Measurements from ENCODE around the gene UBQLNL. TPM values are rescaled to one million over a fixed set of nuclear protein-coding genes. Genes with fewer than 3 reads are reported as not detected.

Gene UBQLNL
- polyA plus RNA-seq, 2 donors, result 0.15 to 0.49 TPM

GRCh38 chr11:5541427-5541826 is 24.9 kb upstream of the UBQLNL start:
- no peaks in the 10 kb centered on the region for H3K27me3 ChIP-seq (ENCODE audit: control insufficient read depth in 1 of 2, insufficient read depth in 2 of 2, low read length in 2 of 2)
- H3K4me3 ChIP-seq (ENCODE audit: low read depth in 1 of 2, low read length in 2 of 2), result no peak overlapping the region
- H3K27ac ChIP-seq (ENCODE audit: low read depth in 2 of 2, low read length in 1 of 2), result no peak overlapping the region
- H3K36me3 ChIP-seq (ENCODE audit: control insufficient read depth in 2 of 2, insufficient read depth in 2 of 2, low read length in 1 of 2), result no peaks in the 10 kb centered on the region
- WGBS, 2 donors, result 24 to 45% methylated on average over 1 of the region's 1 CpG
- H3K4me1 ChIP-seq (ENCODE audit: control insufficient read depth in 2 of 2, insufficient read depth in 2 of 2, low read length in 1 of 2), result no peaks in the 10 kb centered on the region
- no peaks in the 10 kb centered on the region for H3K9me3 ChIP-seq (ENCODE audit: control insufficient read depth in 2 of 2, insufficient read depth in 1 of 2, low read depth in 1 of 2, low read length in 1 of 2)

DNA sequence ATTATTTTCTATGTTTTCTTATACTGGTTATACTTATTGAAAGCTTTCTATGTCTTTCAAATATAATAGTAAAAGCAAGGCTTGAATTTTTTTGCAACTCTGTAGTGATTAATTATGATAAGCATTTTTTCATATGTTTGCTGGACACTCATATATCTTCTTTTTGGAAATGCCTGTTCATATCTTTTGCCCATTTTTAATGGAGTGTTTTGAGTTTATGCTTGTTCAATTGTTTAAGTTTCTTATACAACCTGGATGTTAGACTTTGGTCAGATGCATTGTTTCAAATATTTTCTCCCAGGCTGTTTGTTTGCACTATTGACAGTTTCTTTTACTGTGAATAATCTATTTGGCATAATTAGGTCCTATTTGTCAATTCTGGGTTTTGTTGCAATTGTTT is 20.0 kb upstream of the UBQLNL start:
- Histone ChIP-seq H3K4me1 (ENCODE audit: control insufficient read depth in 2 of 2, insufficient read depth in 2 of 2, low read length in 1 of 2) (no peaks in the 10 kb centered on the region), H3K4me3 (ENCODE audit: low read depth in 1 of 2, low read length in 2 of 2) (no peak overlapping the region), H3K9me3 (ENCODE audit: control insufficient read depth in 2 of 2, insufficient read depth in 1 of 2, low read depth in 1 of 2, low read length in 1 of 2) (no peaks in the 10 kb centered on the region), H3K27me3 (ENCODE audit: control insufficient read depth in 1 of 2, insufficient read depth in 2 of 2, low read length in 2 of 2) (no peaks in the 10 kb centered on the region), H3K27ac (ENCODE audit: low read depth in 2 of 2, low read length in 1 of 2) (no peak overlapping the region), H3K36me3 (ENCODE audit: control insufficient read depth in 2 of 2, insufficient read depth in 2 of 2, low read length in 1 of 2) (no peaks in the 10 kb centered on the region)

- WGBS, 2 donors, result 63 to 74% methylated on average over 1 of the region's 1 CpG
- H3K27me3 ChIP-seq (ENCODE audit: control insufficient read depth in 1 of 2, insufficient read depth in 2 of 2, low read length in 2 of 2), result no peaks in the 10 kb centered on the region
- no peaks in the 10 kb centered on the region for H3K9me3 ChIP-seq (ENCODE audit: control insufficient read depth in 2 of 2, insufficient read depth in 1 of 2, low read depth in 1 of 2, low read length in 1 of 2)
- H3K36me3 ChIP-seq (ENCODE audit: control insufficient read depth in 2 of 2, insufficient read depth in 2 of 2, low read length in 1 of 2), result no peaks in the 10 kb centered on the region
- H3K27ac ChIP-seq (ENCODE audit: low read depth in 2 of 2, low read length in 1 of 2), result no peak overlapping the region
- H3K4me1 ChIP-seq (ENCODE audit: control insufficient read depth in 2 of 2, insufficient read depth in 2 of 2, low read length in 1 of 2), result no peaks in the 10 kb centered on the region
- no peak overlapping the region for H3K4me3 ChIP-seq (ENCODE audit: low read depth in 1 of 2, low read length in 2 of 2)
These were observed 17.5 kb upstream of the UBQLNL start for GRCh38 chr11:5534046-5534445.

DNA sequence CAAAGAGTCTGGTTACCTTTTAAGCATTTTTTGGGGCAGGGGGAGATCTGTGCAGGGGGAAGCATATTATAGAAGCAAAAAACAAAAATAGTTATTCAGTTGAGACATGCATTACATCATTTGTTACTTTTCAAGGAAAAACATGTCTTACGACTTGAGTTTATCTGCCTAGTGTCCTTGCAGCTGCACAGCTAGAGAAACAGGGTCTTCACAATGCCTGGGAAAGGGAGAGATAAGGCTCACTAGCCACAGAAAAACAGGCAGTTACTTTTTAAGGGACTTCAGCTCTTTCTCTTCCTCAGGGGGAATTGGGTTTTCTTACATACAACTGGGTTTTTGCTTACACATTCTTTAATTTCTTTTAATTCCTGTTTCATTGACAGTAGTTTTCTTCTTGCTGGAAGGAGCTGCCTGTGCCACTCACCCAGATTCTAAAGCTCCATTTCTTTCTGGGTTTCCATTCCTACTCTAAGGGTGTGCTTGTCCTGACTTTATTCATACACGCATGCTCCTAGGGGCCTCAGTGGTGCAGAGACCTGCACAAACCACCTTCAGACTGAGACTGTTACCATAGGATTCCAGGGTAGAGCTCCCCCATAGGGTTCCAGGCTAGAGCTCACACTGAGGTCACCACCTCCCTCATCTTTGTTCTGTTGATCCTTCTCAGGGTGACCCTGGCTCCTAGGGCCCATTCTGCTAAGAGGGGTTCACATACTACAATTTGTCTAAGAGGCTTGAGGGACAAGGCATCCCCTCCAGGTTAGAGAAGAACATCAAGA is 14.7 kb upstream of the UBQLNL start:
- WGBS, 2 donors, result 67 to 75% methylated on average over 2 of the region's 2 CpGs
- Histone ChIP-seq H3K36me3 (ENCODE audit: control insufficient read depth in 2 of 2, insufficient read depth in 2 of 2, low read length in 1 of 2) (no peaks in the 10 kb centered on the region), H3K4me1 (ENCODE audit: control insufficient read depth in 2 of 2, insufficient read depth in 2 of 2, low read length in 1 of 2) (no peaks in the 10 kb centered on the region), H3K4me3 (ENCODE audit: low read depth in 1 of 2, low read length in 2 of 2) (no peak overlapping the region), H3K27ac (ENCODE audit: low read depth in 2 of 2, low read length in 1 of 2) (no peak overlapping the region), H3K9me3 (ENCODE audit: control insufficient read depth in 2 of 2, insufficient read depth in 1 of 2, low read depth in 1 of 2, low read length in 1 of 2) (peaks cover 0 to 3% of the 10 kb centered on the region in 2 donors), H3K27me3 (ENCODE audit: control insufficient read depth in 1 of 2, insufficient read depth in 2 of 2, low read length in 2 of 2) (no peaks in the 10 kb centered on the region)

DNA sequence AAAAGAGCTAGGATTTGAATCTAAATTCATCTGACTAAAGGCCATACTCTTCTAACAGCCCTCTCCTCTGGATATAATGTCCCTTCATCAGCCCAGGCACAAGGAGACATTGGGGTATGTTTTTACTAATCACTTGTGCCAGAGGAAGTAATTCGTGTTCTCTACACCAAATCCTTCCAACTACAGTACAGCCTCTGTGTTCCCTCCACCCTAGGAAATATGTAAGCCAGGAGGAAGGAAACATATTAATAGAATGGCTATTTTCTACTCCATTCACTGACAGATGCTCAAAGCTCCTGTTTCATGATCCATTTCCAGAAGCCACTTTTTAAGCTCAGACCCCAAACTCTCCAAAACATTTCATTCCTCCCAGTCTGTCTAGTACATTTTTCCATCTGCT is 12.0 kb upstream of the UBQLNL start:
- 30 to 47% methylated on average over 1 of the region's 1 CpG for WGBS, 2 donors
- no peaks in the 10 kb centered on the region for H3K27me3 ChIP-seq (ENCODE audit: control insufficient read depth in 1 of 2, insufficient read depth in 2 of 2, low read length in 2 of 2)
- no peaks in the 10 kb centered on the region for H3K4me1 ChIP-seq (ENCODE audit: control insufficient read depth in 2 of 2, insufficient read depth in 2 of 2, low read length in 1 of 2)
- no peak overlapping the region for H3K4me3 ChIP-seq (ENCODE audit: low read depth in 1 of 2, low read length in 2 of 2)
- H3K36me3 ChIP-seq (ENCODE audit: control insufficient read depth in 2 of 2, insufficient read depth in 2 of 2, low read length in 1 of 2), result no peaks in the 10 kb centered on the region
- no peak overlapping the region for H3K27ac ChIP-seq (ENCODE audit: low read depth in 2 of 2, low read length in 1 of 2)
- H3K9me3 ChIP-seq (ENCODE audit: control insufficient read depth in 2 of 2, insufficient read depth in 1 of 2, low read depth in 1 of 2, low read length in 1 of 2), result peaks cover 0 to 3% of the 10 kb centered on the region in 2 donors

GRCh38 chr11:5527716-5528115 is 11.2 kb upstream of the UBQLNL start:
- WGBS, 2 donors, result 89 to 98% methylated on average over 5 of the region's 5 CpGs
- no peaks in the 10 kb centered on the region for H3K4me1 ChIP-seq (ENCODE audit: control insufficient read depth in 2 of 2, insufficient read depth in 2 of 2, low read length in 1 of 2)
- no peaks in the 10 kb centered on the region for H3K36me3 ChIP-seq (ENCODE audit: control insufficient read depth in 2 of 2, insufficient read depth in 2 of 2, low read length in 1 of 2)
- H3K9me3 ChIP-seq (ENCODE audit: control insufficient read depth in 2 of 2, insufficient read depth in 1 of 2, low read depth in 1 of 2, low read length in 1 of 2), result peaks cover 0 to 3% of the 10 kb centered on the region in 2 donors
- H3K27ac ChIP-seq (ENCODE audit: low read depth in 2 of 2, low read length in 1 of 2), result no peak overlapping the region
- no peaks in the 10 kb centered on the region for H3K27me3 ChIP-seq (ENCODE audit: control insufficient read depth in 1 of 2, insufficient read depth in 2 of 2, low read length in 2 of 2)
- H3K4me3 ChIP-seq (ENCODE audit: low read depth in 1 of 2, low read length in 2 of 2), result no peak overlapping the region

DNA sequence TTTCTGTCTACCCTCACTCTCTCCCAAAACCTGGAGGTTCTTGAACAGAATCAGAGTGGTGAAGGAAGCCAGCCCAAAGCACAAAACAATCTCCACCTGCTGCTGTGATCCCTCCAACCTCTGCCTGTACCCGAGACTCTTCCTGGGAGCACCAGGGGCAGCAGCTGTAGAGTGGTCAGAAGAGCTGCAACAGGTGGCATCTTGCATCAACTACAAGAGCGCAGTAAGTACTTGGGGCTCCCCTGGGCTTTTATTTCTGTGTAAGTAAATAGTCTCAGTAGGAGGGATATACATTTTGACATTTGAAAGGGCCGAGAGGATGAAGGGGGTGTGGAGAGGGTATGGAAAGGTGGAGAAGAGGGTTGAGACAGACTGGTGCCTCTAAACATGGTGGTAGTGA is 8.3 kb upstream of the UBQLNL start:
- Histone ChIP-seq H3K36me3 (ENCODE audit: control insufficient read depth in 2 of 2, insufficient read depth in 2 of 2, low read length in 1 of 2) (no peaks in the 10 kb centered on the region), H3K9me3 (ENCODE audit: control insufficient read depth in 2 of 2, insufficient read depth in 1 of 2, low read depth in 1 of 2, low read length in 1 of 2) (peaks cover 0 to 3% of the 10 kb centered on the region in 2 donors), H3K27ac (ENCODE audit: low read depth in 2 of 2, low read length in 1 of 2) (no peak overlapping the region), H3K4me3 (ENCODE audit: low read depth in 1 of 2, low read length in 2 of 2) (no peak overlapping the region), H3K27me3 (ENCODE audit: control insufficient read depth in 1 of 2, insufficient read depth in 2 of 2, low read length in 2 of 2) (no peaks in the 10 kb centered on the region), H3K4me1 (ENCODE audit: control insufficient read depth in 2 of 2, insufficient read depth in 2 of 2, low read length in 1 of 2) (no peaks in the 10 kb centered on the region)
- WGBS, 2 donors, result 66 to 71% methylated on average over 3 of the region's 3 CpGs

DNA sequence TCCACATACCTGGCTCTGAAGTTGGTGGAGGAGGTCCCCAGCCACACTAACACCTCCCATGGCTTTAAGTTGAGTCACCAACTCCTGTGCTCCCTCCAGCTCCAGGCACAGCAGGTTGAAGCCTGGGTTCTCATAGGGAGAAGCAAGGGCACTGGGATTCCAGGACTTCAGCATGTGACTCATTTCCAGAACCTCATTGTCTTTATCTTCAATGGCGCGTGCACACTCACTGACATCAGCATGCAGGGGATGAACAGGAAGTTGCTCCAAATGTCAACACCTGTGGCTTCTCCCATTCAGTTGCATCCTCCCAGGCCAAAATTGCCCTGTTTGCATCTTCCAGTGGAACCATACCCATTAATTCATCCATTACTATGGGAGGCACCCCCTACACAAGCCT is 5.8 kb upstream of the UBQLNL start:
- Histone ChIP-seq H3K36me3 (ENCODE audit: control insufficient read depth in 2 of 2, insufficient read depth in 2 of 2, low read length in 1 of 2) (no peaks in the 10 kb centered on the region), H3K4me1 (ENCODE audit: control insufficient read depth in 2 of 2, insufficient read depth in 2 of 2, low read length in 1 of 2) (no peaks in the 10 kb centered on the region), H3K4me3 (ENCODE audit: low read depth in 1 of 2, low read length in 2 of 2) (no peak overlapping the region), H3K27me3 (ENCODE audit: control insufficient read depth in 1 of 2, insufficient read depth in 2 of 2, low read length in 2 of 2) (no peaks in the 10 kb centered on the region), H3K9me3 (ENCODE audit: control insufficient read depth in 2 of 2, insufficient read depth in 1 of 2, low read depth in 1 of 2, low read length in 1 of 2) (peaks cover 0 to 3% of the 10 kb centered on the region in 2 donors), H3K27ac (ENCODE audit: low read depth in 2 of 2, low read length in 1 of 2) (no peak overlapping the region)
- 90 to 91% methylated on average over 2 of the region's 2 CpGs for WGBS, 2 donors

GRCh38 chr11:5521540-5521939 is 5.0 kb upstream of the UBQLNL start:
- Histone ChIP-seq H3K9me3 (ENCODE audit: control insufficient read depth in 2 of 2, insufficient read depth in 1 of 2, low read depth in 1 of 2, low read length in 1 of 2) (no peaks in the 10 kb centered on the region), H3K27ac (ENCODE audit: low read depth in 2 of 2, low read length in 1 of 2) (no peak overlapping the region), H3K4me1 (ENCODE audit: control insufficient read depth in 2 of 2, insufficient read depth in 2 of 2, low read length in 1 of 2) (no peaks in the 10 kb centered on the region), H3K27me3 (ENCODE audit: control insufficient read depth in 1 of 2, insufficient read depth in 2 of 2, low read length in 2 of 2) (no peaks in the 10 kb centered on the region), H3K36me3 (ENCODE audit: control insufficient read depth in 2 of 2, insufficient read depth in 2 of 2, low read length in 1 of 2) (no peaks in the 10 kb centered on the region), H3K4me3 (ENCODE audit: low read depth in 1 of 2, low read length in 2 of 2) (no peak overlapping the region)
- WGBS, 2 donors, result 96 to 98% methylated on average over 4 of the region's 4 CpGs

DNA sequence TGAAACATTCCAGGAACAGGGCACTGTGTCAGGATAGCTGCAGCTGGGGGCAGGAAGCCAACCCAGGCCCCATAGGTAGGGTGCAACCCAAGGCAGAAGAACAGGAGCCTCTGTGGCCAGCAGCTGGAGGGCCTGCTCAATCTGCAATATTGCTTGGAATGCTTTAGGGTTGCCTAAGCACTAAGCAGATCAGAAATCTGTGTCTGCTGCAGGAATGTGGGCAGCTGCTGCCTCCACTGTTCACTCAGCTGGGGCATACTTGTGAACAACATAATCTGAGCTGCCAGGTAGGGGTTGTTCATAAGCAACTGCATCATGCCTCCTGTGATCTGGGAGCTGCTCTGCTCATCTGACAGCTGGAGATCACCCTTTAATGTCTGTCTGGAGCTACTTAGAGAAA is 1.7 kb downstream of the UBQLNL start:
- no peak overlapping the region for H3K4me3 ChIP-seq (ENCODE audit: low read depth in 1 of 2, low read length in 2 of 2)

More for the DNA sequence above, 1.7 kb downstream of the UBQLNL start:
- Histone ChIP-seq H3K27ac (ENCODE audit: low read depth in 2 of 2, low read length in 1 of 2) (no peak overlapping the region), H3K9me3 (ENCODE audit: control insufficient read depth in 2 of 2, insufficient read depth in 1 of 2, low read depth in 1 of 2, low read length in 1 of 2) (no peaks in the 10 kb centered on the region), H3K4me1 (ENCODE audit: control insufficient read depth in 2 of 2, insufficient read depth in 2 of 2, low read length in 1 of 2) (no peaks in the 10 kb centered on the region), H3K36me3 (ENCODE audit: control insufficient read depth in 2 of 2, insufficient read depth in 2 of 2, low read length in 1 of 2) (no peaks in the 10 kb centered on the region), H3K27me3 (ENCODE audit: control insufficient read depth in 1 of 2, insufficient read depth in 2 of 2, low read length in 2 of 2) (no peaks in the 10 kb centered on the region)
